ENCODE results near the gene PSME3IP1.

GRCh38 chr16:57235128-57236021 is 49.5 kb upstream of the PSME3IP1 start:
- no peak for TF ChIP-seq CTCF (IDR thresholded peaks at IDR 0.05)
- TF ChIP-seq POLR2A (IDR thresholded peaks at IDR 0.05): no peak
